Loucy (cell line): ENCODE data around the gene CACNA1C.

Experiments
- H2AFZ ChIP-seq: fragments of 200-600 bp; sonication (generic); 2 replicates; pipeline ENCODE4 v1.6.0; 2016; ENCODE audit warnings: antibody characterized with exemption, mild to moderate bottlenecking, low read length, moderate library complexity
- H3F3A ChIP-seq: fragments of 200-600 bp; 2 replicates; pipeline ENCODE4 v1.6.0; 2016; ENCODE audit warnings: antibody characterized with exemption, low read depth, mild to moderate bottlenecking
- H3K27me3 ChIP-seq: fragments of 200-600 bp; sonication (generic); 2 replicates; pipeline ENCODE4 v1.6.1; 2014; ENCODE audit warnings: low read length, mild to moderate bottlenecking; ENCODE audit not compliant: insufficient read depth, poor library complexity, severe bottlenecking
- H3K36me3 ChIP-seq: fragments of 200-600 bp; sonication (generic); 2 replicates; pipeline ENCODE4 v1.6.1; 2016; ENCODE audit warnings: low read length; ENCODE audit not compliant: insufficient read depth
- H3K4me1 ChIP-seq: fragments of 200-600 bp; sonication (generic); 2 replicates; pipeline ENCODE4 v1.5.1; 2014; ENCODE audit warnings: low read length, mild to moderate bottlenecking; ENCODE audit not compliant: insufficient read depth, poor library complexity, severe bottlenecking
- H3K4me2 ChIP-seq: fragments of 200-600 bp; sonication (generic); 2 replicates; pipeline ENCODE4 v1.6.0; 2014; ENCODE audit warnings: antibody characterized with exemption, low read length, low read depth, mild to moderate bottlenecking; ENCODE audit not compliant: poor library complexity, severe bottlenecking
- H3K4me3 ChIP-seq: fragments of 200-600 bp; sonication (generic); 2 replicates; pipeline ENCODE4 v1.5.1; 2014; ENCODE audit warnings: low read length, mild to moderate bottlenecking, mixed read lengths; ENCODE audit not compliant: poor library complexity, severe bottlenecking
- H3K79me2 ChIP-seq: fragments of 200-600 bp; sonication (generic); 2 replicates; pipeline ENCODE4 v1.6.1; 2014; ENCODE audit warnings: low read length; ENCODE audit not compliant: insufficient read depth
- H3K9ac ChIP-seq: fragments of 200-600 bp; sonication (generic); 2 replicates; pipeline ENCODE4 v1.6.0; 2014; ENCODE audit warnings: mild to moderate bottlenecking, low read depth, low read length, moderate library complexity; ENCODE audit not compliant: poor library complexity, severe bottlenecking
- H3K9me2 ChIP-seq: fragments of 200-600 bp; sonication (generic); replicated peaks from 2 replicates; pipeline ENCODE4 v1.6.1; 2016; ENCODE audit warnings: low read depth, low read length, mixed read lengths
- H3K9me3 ChIP-seq: fragments of 200-600 bp; sonication (generic); 2 replicates; pipeline ENCODE4 v1.6.1; 2014; ENCODE audit warnings: mild to moderate bottlenecking, antibody characterized with exemption, low read length, low read depth; ENCODE audit not compliant: insufficient read depth
- H4K20me1 ChIP-seq: fragments of 200-600 bp; sonication (generic); 2 replicates; pipeline ENCODE4 v1.6.0; 2014; ENCODE audit warnings: antibody characterized with exemption, low read length, mild to moderate bottlenecking; ENCODE audit not compliant: insufficient read depth, poor library complexity, severe bottlenecking
- EZH2phosphoT487 ChIP-seq: fragments of 200-600 bp; IDR thresholded peaks from 2 replicates; pipeline ENCODE4 v1.6.1; 2018; ENCODE audit warnings: antibody characterized with exemption, mild to moderate bottlenecking, moderate library complexity, borderline replicate concordance
- TF ChIP-seq, protein P1 (sequence below): fragments of 200-600 bp; sonication (generic); conservative IDR thresholded peaks from 2 replicates; pipeline ENCODE4 v1.5.1; 2014; ENCODE audit warnings: mild to moderate bottlenecking, antibody characterized with exemption, low read length

CACNA1C gene

GRCh38 chr12:2386566-2386965, 333.8 kb downstream of the CACNA1C start:
- Histone ChIP-seq H2AFZ (no peak overlapping the region), H3K9ac (no peak overlapping the region), H3K27me3 (no peaks in the 10 kb centered on the region), H3K79me2 (no peaks in the 10 kb centered on the region), H3K4me3 (no peak overlapping the region), H4K20me1 (no peaks in the 10 kb centered on the region), H3K36me3 (no peaks in the 10 kb centered on the region), H3K9me2 (no peaks in the 10 kb centered on the region), H3K9me3 (no peaks in the 10 kb centered on the region), H3K4me1 (no peaks in the 10 kb centered on the region), H3F3A (no peaks in the 10 kb centered on the region), H3K4me2 (no peak overlapping the region)
- TF ChIP-seq, protein P1, sequence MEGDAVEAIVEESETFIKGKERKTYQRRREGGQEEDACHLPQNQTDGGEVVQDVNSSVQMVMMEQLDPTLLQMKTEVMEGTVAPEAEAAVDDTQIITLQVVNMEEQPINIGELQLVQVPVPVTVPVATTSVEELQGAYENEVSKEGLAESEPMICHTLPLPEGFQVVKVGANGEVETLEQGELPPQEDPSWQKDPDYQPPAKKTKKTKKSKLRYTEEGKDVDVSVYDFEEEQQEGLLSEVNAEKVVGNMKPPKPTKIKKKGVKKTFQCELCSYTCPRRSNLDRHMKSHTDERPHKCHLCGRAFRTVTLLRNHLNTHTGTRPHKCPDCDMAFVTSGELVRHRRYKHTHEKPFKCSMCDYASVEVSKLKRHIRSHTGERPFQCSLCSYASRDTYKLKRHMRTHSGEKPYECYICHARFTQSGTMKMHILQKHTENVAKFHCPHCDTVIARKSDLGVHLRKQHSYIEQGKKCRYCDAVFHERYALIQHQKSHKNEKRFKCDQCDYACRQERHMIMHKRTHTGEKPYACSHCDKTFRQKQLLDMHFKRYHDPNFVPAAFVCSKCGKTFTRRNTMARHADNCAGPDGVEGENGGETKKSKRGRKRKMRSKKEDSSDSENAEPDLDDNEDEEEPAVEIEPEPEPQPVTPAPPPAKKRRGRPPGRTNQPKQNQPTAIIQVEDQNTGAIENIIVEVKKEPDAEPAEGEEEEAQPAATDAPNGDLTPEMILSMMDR, result no peak

DNA sequence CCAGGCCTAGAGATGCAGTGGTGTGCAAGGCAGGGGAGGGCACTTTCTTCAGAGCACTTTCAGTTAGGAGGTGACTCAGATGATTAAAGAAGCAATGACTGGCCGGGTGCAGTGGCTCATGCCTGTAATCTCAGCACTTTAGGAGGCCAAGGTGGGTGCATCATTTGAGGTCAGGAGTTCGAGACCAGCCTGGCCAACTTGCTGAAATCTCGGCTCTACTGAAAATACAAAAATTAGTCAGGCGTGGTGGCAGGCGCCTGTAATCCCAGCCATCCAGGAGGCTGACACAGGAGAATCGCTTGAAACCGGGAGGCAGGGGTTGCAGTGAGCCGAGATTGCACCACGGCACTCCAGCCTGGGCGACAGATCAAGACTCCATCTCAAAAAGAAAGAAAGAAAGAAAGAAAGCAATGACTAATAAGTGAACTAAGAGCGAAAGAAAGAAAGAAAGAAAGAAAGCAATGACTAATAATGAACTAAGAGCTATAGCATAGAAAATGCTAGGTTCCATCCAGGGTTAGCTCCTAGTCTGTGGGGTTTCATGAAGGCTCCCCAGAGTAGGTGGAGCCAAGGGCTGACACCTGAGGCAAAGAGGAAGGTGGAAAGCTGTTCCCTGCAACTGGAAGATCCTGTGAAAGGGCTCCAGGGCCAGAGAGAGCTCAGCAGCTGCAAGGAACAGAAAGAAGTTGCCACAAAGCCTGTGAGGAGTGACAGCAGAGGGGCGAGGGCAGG, 334.5 kb downstream of the CACNA1C start:
- no peaks in the 10 kb centered on the region for H3K27me3 ChIP-seq
- H3K4me3 ChIP-seq, result no peak overlapping the region
- H3K79me2 ChIP-seq, result no peaks in the 10 kb centered on the region
- no peak overlapping the region for H3K9ac ChIP-seq
- no peaks in the 10 kb centered on the region for H3K36me3 ChIP-seq
- TF ChIP-seq, protein P1, result no peak
- TF ChIP-seq EZH2phosphoT487, result no peak
- no peak overlapping the region for H3K4me2 ChIP-seq
- no peaks in the 10 kb centered on the region for H4K20me1 ChIP-seq
- H3K4me1 ChIP-seq, result no peaks in the 10 kb centered on the region
- H3F3A ChIP-seq, result no peaks in the 10 kb centered on the region
- H3K9me2 ChIP-seq, result no peaks in the 10 kb centered on the region
- no peak overlapping the region for H2AFZ ChIP-seq
- H3K9me3 ChIP-seq, result no peaks in the 10 kb centered on the region

DNA sequence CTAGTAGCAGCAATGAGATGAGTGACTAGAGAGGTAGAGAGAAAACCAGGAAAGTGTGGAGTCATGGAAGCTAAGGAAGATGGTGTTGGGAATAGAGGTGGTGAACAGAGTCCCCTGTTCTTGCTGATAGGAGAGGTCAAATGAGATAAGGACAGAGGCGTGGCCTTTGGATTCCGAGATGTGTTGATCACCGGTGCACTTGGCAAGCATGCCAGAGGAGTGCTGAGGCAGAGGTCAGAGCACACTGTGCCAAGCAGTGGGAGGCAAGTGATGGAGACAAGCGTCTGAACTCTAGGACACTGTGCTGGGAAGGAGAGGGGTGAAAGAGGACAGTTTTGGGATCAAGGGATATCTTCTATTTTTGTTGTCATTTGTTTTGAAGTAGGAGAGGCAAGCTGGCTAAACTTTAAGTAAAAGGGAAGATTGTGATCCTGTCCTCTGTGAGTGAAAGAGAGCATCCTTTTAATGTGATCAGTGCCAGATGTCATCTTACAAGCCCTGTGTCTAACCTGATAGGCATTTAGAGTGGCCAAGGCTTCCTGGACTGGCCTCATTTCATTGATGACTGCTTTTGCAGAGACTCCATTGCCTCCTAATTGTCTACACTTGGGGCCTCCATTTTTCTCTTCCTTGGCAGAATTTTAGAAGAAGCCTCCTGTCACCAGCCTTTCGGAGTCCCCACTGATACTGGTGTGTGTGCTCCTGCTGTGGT, 336.4 kb downstream of the CACNA1C start:
- H3K4me2 ChIP-seq, result no peak overlapping the region
- H4K20me1 ChIP-seq, result no peaks in the 10 kb centered on the region
- no peaks in the 10 kb centered on the region for H3K27me3 ChIP-seq
- no peaks in the 10 kb centered on the region for H3K9me3 ChIP-seq
- no peak overlapping the region for H3K4me3 ChIP-seq
- no peak overlapping the region for H3K9ac ChIP-seq
- no peaks in the 10 kb centered on the region for H3K9me2 ChIP-seq
- H2AFZ ChIP-seq, result no peak overlapping the region
- H3K4me1 ChIP-seq, result no peaks in the 10 kb centered on the region
- no peaks in the 10 kb centered on the region for H3K79me2 ChIP-seq
- H3K36me3 ChIP-seq, result no peaks in the 10 kb centered on the region
- TF ChIP-seq EZH2phosphoT487, result no peak
- TF ChIP-seq, protein P1, result no peak
- H3F3A ChIP-seq, result no peaks in the 10 kb centered on the region
